ENCODE results near the gene HK2.

The HK2 gene

DNA sequence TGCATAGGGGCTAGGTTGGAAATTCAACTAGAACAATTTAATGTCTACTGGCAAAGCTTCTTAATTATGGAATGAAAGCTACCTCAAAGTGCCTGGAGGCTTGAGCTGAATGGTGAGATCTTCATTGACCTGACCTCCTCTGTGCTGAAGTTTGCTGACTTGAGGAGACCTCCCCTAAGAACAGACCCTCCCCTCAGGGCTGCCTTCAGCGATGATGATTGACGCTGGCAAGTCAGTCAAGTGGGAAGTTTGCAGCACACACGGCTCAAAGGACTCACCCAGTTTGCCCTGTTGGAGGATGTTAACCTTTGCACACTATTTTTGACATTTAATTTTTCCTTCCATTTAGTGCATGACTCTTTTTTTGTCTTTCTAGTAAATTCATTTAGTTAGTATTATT, 107.4 kb downstream of the HK2 start:
- H3K27me3 ChIP-seq (ENCODE audit: control insufficient read depth in 2 of 2, insufficient read depth in 2 of 2, low read length in 2 of 2), result no peaks in the 10 kb centered on the region
- no peaks in the 10 kb centered on the region for H3K4me1 ChIP-seq (ENCODE audit: control insufficient read depth in 2 of 2, insufficient read depth in 2 of 2, low read length in 2 of 2)
- H3K9me3 ChIP-seq (ENCODE audit: control insufficient read depth in 2 of 2, low read length in 2 of 2), result no peaks in the 10 kb centered on the region
- no peak overlapping the region for H3K27ac ChIP-seq (ENCODE audit: low read depth in 2 of 2, low read length in 2 of 2)
- no peak overlapping the region for H3K4me3 ChIP-seq (ENCODE audit: low read length in 2 of 2)
- no peaks in the 10 kb centered on the region for H3K36me3 ChIP-seq (ENCODE audit: control insufficient read depth in 2 of 2, insufficient read depth in 2 of 2, low read length in 2 of 2)
- H3K9ac ChIP-seq (ENCODE audit: low read depth in 1 of 2, low read length in 2 of 2), result no peak overlapping the region

GRCh38 chr2:74942263-74942662, 108.3 kb downstream of the HK2 start:
- no peak overlapping the region for H3K9ac ChIP-seq (ENCODE audit: low read depth in 1 of 2, low read length in 2 of 2)
- no peaks in the 10 kb centered on the region for H3K27me3 ChIP-seq (ENCODE audit: control insufficient read depth in 2 of 2, insufficient read depth in 2 of 2, low read length in 2 of 2)
- H3K27ac ChIP-seq (ENCODE audit: low read depth in 2 of 2, low read length in 2 of 2), result no peak overlapping the region
- no peaks in the 10 kb centered on the region for H3K36me3 ChIP-seq (ENCODE audit: control insufficient read depth in 2 of 2, insufficient read depth in 2 of 2, low read length in 2 of 2)
- no peaks in the 10 kb centered on the region for H3K4me1 ChIP-seq (ENCODE audit: control insufficient read depth in 2 of 2, insufficient read depth in 2 of 2, low read length in 2 of 2)
- no peak overlapping the region for H3K4me3 ChIP-seq (ENCODE audit: low read length in 2 of 2)
- H3K9me3 ChIP-seq (ENCODE audit: control insufficient read depth in 2 of 2, low read length in 2 of 2), result no peaks in the 10 kb centered on the region
